ENCODE results near the gene UBE2M.
"Not testable (repeated sequence)": the region's sequence is repeated elsewhere in the genome, so short reads cannot be mapped to it uniquely, and the experiment has no call there.

Gene UBE2M

DNA sequence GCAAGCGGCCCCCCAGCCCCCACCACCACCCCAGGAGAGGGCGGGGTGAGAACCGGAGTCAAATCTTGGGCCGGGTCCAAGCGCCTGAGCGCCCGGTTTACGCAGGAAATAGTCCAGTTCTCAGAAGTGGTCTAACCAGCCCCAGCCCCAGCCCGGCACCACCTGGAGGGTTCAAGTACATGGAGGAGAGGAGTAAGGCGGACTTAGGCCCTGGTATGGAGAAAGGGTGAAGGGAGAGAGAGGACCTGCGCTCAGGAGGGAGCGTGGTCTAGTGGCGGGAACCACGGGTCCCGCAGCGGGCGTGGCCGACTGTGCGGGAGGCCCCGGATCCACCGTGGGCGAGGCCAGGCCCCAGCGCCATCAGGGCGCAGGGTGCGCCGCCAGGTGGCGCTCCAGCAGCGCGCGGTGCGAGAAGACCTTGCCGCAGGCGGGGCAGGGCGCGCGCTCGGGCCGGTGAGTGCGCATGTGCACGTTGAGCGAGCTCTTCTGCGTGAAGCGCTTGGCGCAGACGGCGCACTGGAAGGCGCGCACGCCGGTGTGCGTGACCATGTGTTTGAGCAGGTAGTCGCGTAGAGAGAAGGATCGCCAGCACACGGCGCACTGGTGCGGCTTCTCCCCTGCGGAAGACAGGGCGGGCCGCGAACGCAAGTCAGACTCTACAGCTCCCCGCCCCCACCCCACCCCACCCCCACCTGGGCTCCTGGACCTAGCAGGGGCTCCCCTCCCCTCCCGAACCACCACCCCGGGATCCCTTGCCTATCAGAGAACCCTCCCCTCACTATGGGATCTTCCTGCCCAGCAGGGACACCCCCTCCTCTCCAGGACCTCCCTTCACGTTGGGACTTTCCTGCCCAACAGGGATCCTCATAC is 44.5 kb downstream of the UBE2M start:
- DNase-seq (ENCODE audit: low read depth in 1 of 2, low spot score in 1 of 2) = peak; percentile 86 to 93

DNA sequence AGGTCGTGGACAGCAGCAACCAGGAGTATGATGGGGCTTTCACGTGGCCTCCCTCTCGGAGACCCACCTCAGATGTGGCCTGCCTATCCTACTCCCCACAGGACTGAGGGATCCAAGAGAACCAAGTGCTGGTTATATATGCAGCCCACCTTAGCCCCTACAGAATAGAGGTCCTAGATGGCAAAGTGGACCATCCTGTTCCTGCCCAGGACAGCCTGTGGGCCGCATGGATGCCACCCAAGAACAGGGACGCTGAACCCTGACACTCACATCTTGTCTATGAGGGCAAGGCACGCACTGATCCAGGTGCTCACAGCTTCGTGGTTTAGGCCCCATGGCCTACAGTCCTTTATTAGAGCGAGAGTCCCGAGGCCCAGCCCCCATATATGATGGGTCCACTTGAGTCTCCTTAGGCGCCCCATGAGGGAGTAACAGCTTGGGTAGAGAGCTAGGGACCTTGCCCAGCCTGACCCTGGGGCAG is 45.2 kb downstream of the UBE2M start:
- no peak for DNase-seq (ENCODE audit: low read depth in 1 of 2, low spot score in 1 of 2)

GRCh38 chr19:58511353-58512208 is 46.8 kb downstream of the UBE2M start, which contains the start of gene SLC27A5:
SLC27A5 (minus strand) TSS chr19:58511992; CDS start chr19:58511955, 37 bp downstream.
- DNase-seq (ENCODE audit: low read depth in 1 of 2, low spot score in 1 of 2) = no peak

DNA sequence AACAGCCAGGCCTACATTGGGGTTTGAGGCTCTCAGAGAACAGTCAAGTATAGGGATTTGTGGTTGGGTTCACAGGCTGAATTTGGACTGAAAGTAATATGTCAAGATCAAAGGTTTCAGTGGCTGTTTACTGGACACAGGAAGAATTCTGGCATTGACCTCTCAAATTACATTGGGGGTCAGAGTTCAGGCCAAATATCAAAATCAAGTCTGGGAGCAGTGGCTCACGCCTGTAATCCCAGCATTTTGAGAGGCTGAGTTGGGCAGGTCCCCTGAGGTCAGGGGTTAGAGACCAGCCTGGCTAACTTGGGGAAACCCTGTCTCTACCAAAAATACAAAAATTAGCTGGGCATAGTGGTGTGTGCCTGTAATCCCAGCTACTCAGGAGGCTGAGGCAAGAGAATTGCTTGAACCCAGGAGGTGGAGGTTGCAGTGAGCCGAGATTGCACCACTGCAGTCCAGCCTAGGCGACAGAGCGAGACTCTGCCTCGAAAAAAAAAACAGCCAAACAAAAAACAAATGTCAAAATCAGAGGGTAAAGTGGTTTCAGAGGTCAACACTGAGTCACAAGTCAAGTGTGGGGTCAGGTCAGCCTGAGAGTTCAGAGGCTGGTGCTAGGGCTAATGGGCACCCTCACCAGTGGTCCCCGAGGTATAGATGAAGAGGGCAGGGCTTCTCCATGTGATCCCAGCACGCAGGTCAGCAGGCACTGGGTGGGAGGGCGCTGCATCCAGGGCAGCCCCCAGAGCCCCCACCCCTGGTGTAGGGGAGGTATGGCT is 48.1 kb downstream of the UBE2M start:
- no peak for DNase-seq (ENCODE audit: low read depth in 1 of 2, low spot score in 1 of 2)

- no peak for DNase-seq (ENCODE audit: low read depth in 1 of 2, low spot score in 1 of 2)
Measured at GRCh38 chr19:58509731-58510083, 48.7 kb downstream of the UBE2M start.

- DNase-seq (ENCODE audit: low read depth in 1 of 2, low spot score in 1 of 2) = not testable (repeated sequence)
Measured at GRCh38 chr19:58507602-58508223, 50.7 kb downstream of the UBE2M start.
